NK-92 (cell line): ENCODE results near the gene PCBP1.
"Not testable (repeated sequence)": the region's sequence is repeated elsewhere in the genome, so short reads cannot be mapped to it uniquely, and the experiment has no call there.

ENCODE experiments used
- DNase-seq: peaks from one replicate; lab custom pipeline; 2025; ENCODE audit not compliant: unreplicated experiment; lab: John Stamatoyannopoulos, UW

Gene PCBP1

GRCh38 chr2:70095720-70096670 lies 8.7 kb downstream of the PCBP1 start:
- no peak for DNase-seq

- DNase-seq: no peak
Observed at GRCh38 chr2:70098032-70098431, 10.8 kb downstream of the PCBP1 start.

GRCh38 chr2:70099270-70099669 lies 12.0 kb downstream of the PCBP1 start:
- no peak for DNase-seq

GRCh38 chr2:70101174-70101573 lies 13.9 kb downstream of the PCBP1 start:
- no peak for DNase-seq

- not testable (repeated sequence) for DNase-seq
Observed at GRCh38 chr2:70101686-70102085, 14.4 kb downstream of the PCBP1 start.

- DNase-seq: not testable (repeated sequence)
Observed at GRCh38 chr2:70102323-70102905, 15.1 kb downstream of the PCBP1 start.

GRCh38 chr2:70103531-70104061 lies 16.3 kb downstream of the PCBP1 start:
- DNase-seq: no peak

GRCh38 chr2:70104231-70105111 lies 17.2 kb downstream of the PCBP1 start:
- no peak for DNase-seq

- not testable (repeated sequence) for DNase-seq
Observed at GRCh38 chr2:70106138-70106537, 18.9 kb downstream of the PCBP1 start.

GRCh38 chr2:70110397-70110796 lies 23.1 kb downstream of the PCBP1 start:
- DNase-seq: not testable (repeated sequence)

- DNase-seq: no peak
Observed at GRCh38 chr2:70111752-70112591, 24.7 kb downstream of the PCBP1 start.

GRCh38 chr2:70113359-70114070 lies 26.2 kb downstream of the PCBP1 start:
- DNase-seq: no peak

GRCh38 chr2:70115646-70116442 lies 28.6 kb downstream of the PCBP1 start:
- no peak for DNase-seq

GRCh38 chr2:70116936-70117552 lies 29.8 kb downstream of the PCBP1 start:
- DNase-seq: no peak

- DNase-seq: no peak
Observed at GRCh38 chr2:70118798-70119454, 31.6 kb downstream of the PCBP1 start.

- DNase-seq: no peak
Observed at GRCh38 chr2:70121627-70122372, 34.5 kb downstream of the PCBP1 start.

- DNase-seq: no peak
Observed at GRCh38 chr2:70122470-70122869, 35.2 kb downstream of the PCBP1 start.
